Mesangial cell (primary cell): ENCODE measurements around the gene MYCL. TPM values are rescaled to one million over a fixed set of nuclear protein-coding genes. Genes with fewer than 3 reads are reported as not detected.

Experiments used
- total RNA-seq: library from RNA; depleted of rRNA; stranded (reverse); fragments of >200 nt; gene quantifications from 2 replicates; pipeline ENCODE4 v1.2.3, GENCODE V29; 2015

MYCL gene
- 0.63 and 2.1 TPM in 2 replicates for total RNA-seq

GRCh38 chr1:39901714-39902459 lies at the start of gene MYCL:
Gene MYCL (minus strand): TSS chr1:39901917. CDS start chr1:39901434, 483 bp downstream.

Other genes with a start within 250 kb of the MYCL start
- gene NT5C1A, start 229.8 kb downstream of the MYCL start, total RNA-seq = not detected in 2 replicates
- not detected in 2 replicates for gene HPCAL4, start 210.5 kb downstream of the MYCL start, total RNA-seq
- 33.9 and 39.2 TPM in 2 replicates for gene PPIE, start 163.0 kb downstream of the MYCL start, total RNA-seq
- gene OXCT2, start 130.6 kb downstream of the MYCL start, total RNA-seq = 1.9 and 4.6 TPM in 2 replicates
- gene BMP8B, start 113.1 kb downstream of the MYCL start, total RNA-seq = 0.49 and 0.76 TPM in 2 replicates
- gene TRIT1, start 18.4 kb downstream of the MYCL start, total RNA-seq = 12.2 and 13.9 TPM in 2 replicates
- gene MFSD2A, start 53.2 kb upstream of the MYCL start, total RNA-seq = 9.0 and 17.8 TPM in 2 replicates
- gene CAP1, start 138.8 kb upstream of the MYCL start, total RNA-seq = 230 and 526 TPM in 2 replicates
- 64.0 and 71.1 TPM in 2 replicates for gene PPT1, start 195.3 kb upstream of the MYCL start, total RNA-seq